CD8-positive, alpha-beta memory T cell (primary cell): ENCODE results near the gene AKR7A2. TPM values are rescaled to one million over a fixed set of nuclear protein-coding genes. Genes with fewer than 3 reads are reported as not detected.

ENCODE experiments used
- CTCF ChIA-PET: fragments of 350-600 bp; sonication (Branson Sonifier 250); formaldehyde crosslinking; loops from one replicate; lab custom pipeline; 2021; ENCODE audit warnings: antibody characterized with exemption; lab: Charles Lee
- POLR2A ChIA-PET: fragments of 350-600 bp; sonication (Branson Sonifier 250); formaldehyde crosslinking; loops from one replicate; lab custom pipeline; 2021; ENCODE audit warnings: antibody characterized with exemption; lab: Charles Lee
- DNase-seq, 5 donors: peaks; one replicate each; pipeline versions ENCODE4 v3.0.0 to v3.0.0-alpha.2; 2020 to 2022; ENCODE audit warnings: mixed read lengths in 1 of 5
- H3K27ac ChIP-seq: one replicate; pipeline ENCODE4 v1.7.0; 2013; ENCODE audit warnings: low read depth, mild to moderate bottlenecking, low read length, moderate library complexity
- H3K27me3 ChIP-seq: 2 replicates; pipeline ENCODE4 v1.7.0; 2013; ENCODE audit warnings: low read length, mild to moderate bottlenecking; ENCODE audit not compliant: insufficient read depth, poor library complexity, severe bottlenecking
- H3K36me3 ChIP-seq: 2 replicates; pipeline ENCODE4 v1.7.0; 2013; ENCODE audit warnings: mild to moderate bottlenecking, low read length, moderate library complexity; ENCODE audit not compliant: insufficient read depth
- H3K4me1 ChIP-seq: 2 replicates; pipeline ENCODE4 v1.7.0; 2013; ENCODE audit warnings: mild to moderate bottlenecking, low read length, moderate library complexity; ENCODE audit not compliant: insufficient read depth
- H3K4me3 ChIP-seq: 2 replicates; pipeline ENCODE4 v1.7.0; 2013; ENCODE audit warnings: mild to moderate bottlenecking, low read length
- H3K9me3 ChIP-seq: 2 replicates; pipeline ENCODE4 v1.7.0; 2013; ENCODE audit warnings: mild to moderate bottlenecking, low read length
- H3K27ac Mint-ChIP-seq, 8 donors: one replicate each; pipeline ENCODE4 v1.8.0; 2020 to 2021; ENCODE audit warnings: mixed read lengths in 8 of 8, mild to moderate bottlenecking in 6 of 8, inconsistent platforms in 3 of 8, moderate library complexity in 3 of 8
- H3K27me3 Mint-ChIP-seq, 2 donors: one replicate each; pipeline ENCODE4 v1.8.0; 2020 to 2021; ENCODE audit warnings: mixed read lengths in 2 of 2, mild to moderate bottlenecking in 1 of 2, moderate library complexity in 1 of 2
- H3K36me3 Mint-ChIP-seq, 3 donors: one replicate each; pipeline ENCODE4 v1.8.0; 2020 to 2021; ENCODE audit warnings: mixed read lengths in 3 of 3, inconsistent platforms in 1 of 3, mild to moderate bottlenecking in 1 of 3
- H3K4me1 Mint-ChIP-seq, 3 donors: one replicate each; pipeline ENCODE4 v1.8.0; 2020 to 2021; ENCODE audit warnings: mixed read lengths in 3 of 3, inconsistent platforms in 1 of 3, mild to moderate bottlenecking in 1 of 3
- H3K4me3 Mint-ChIP-seq, 7 donors: one replicate each; pipeline ENCODE4 v1.8.0; 2020 to 2021; ENCODE audit warnings: mixed read lengths in 7 of 7, mild to moderate bottlenecking in 6 of 7, moderate library complexity in 4 of 7, inconsistent platforms in 2 of 7
- H3K9me3 Mint-ChIP-seq, 5 donors: one replicate each; pipeline ENCODE4 v1.8.0; 2020 to 2022; ENCODE audit warnings: mixed read lengths in 5 of 5, mild to moderate bottlenecking in 3 of 5, moderate library complexity in 2 of 5, inconsistent platforms in 1 of 5
- polyA plus RNA-seq: library from polyadenylated mRNA; unstranded; fragments of 300-500 nt; fragmentation: Illumina TruSeq; gene quantifications from one replicate; pipeline ENCODE4 v1.2.3, GENCODE V29; 2021
- total RNA-seq, 2 experiments: library from RNA; stranded (reverse); gene quantifications; one replicate each; pipeline ENCODE4 v1.2.3, GENCODE V29; 2021

Gene AKR7A2
- total and polyA plus RNA-seq, 3 experiments from 2014 or later, result 36.4 to 102 (median 38.3) TPM

GRCh38 chr1:19347533-19348172, 35.7 kb upstream of the AKR7A2 start:
- Histone ChIP-seq H3K27ac (no peak overlapping the region), H3K27me3 (no peaks in the 10 kb centered on the region), H3K4me1 (no peaks in the 10 kb centered on the region), H3K4me3 (no peak overlapping the region), H3K9me3 (no peaks in the 10 kb centered on the region), H3K36me3 (peaks cover 48% of the 10 kb centered on the region)
- ChIA-PET POLR2A (no interaction called here), CTCF (interaction anchor here (2.8 kb wide), 1 partner anchor 234 kb away, joined by 6 read pairs; no protein-coding TSS in a partner anchor)
- DNase-seq, result no peak
- Mint-ChIP-seq H3K27ac (peak overlapping the region in 2 of 8 donors; percentile 3 to 68), H3K9me3 (no peaks in the 10 kb centered on the region), H3K36me3 (peaks cover 0 to 87% (median 5%) of the 10 kb centered on the region in 3 donors), H3K27me3 (peaks cover 0 to 1% of the 10 kb centered on the region in 2 donors), H3K4me3 (no peak overlapping the region), H3K4me1 (peaks cover under 1 to 7% (median 3%) of the 10 kb centered on the region in 3 donors)

- Mint-ChIP-seq H3K27me3 (peaks cover 0 to 1% of the 10 kb centered on the region in 2 donors), H3K36me3 (peaks cover 0 to 87% (median 4%) of the 10 kb centered on the region in 3 donors), H3K27ac (peak overlapping the region in 2 of 8 donors; percentile 25 to 66), H3K4me1 (peaks cover 2 to 19% (median 5%) of the 10 kb centered on the region in 3 donors), H3K9me3 (no peaks in the 10 kb centered on the region), H3K4me3 (no peak overlapping the region)
- no peaks in the 10 kb centered on the region for H3K4me1 ChIP-seq
- H3K4me3 ChIP-seq, result no peak overlapping the region
- no peaks in the 10 kb centered on the region for H3K9me3 ChIP-seq
- ChIA-PET POLR2A (interaction anchor here (0.6 kb wide), 1 partner anchor 251 kb away, joined by 6 read pairs; a partner anchor contains a TSS), CTCF (interaction anchor here (1.0 to 1.8 kb wide), 3 partner anchors 140 to 308 kb away, joined by 3 to 6 read pairs (median 3); no protein-coding TSS in a partner anchor)
- H3K27me3 ChIP-seq, result no peaks in the 10 kb centered on the region
- no peak overlapping the region for H3K27ac ChIP-seq
- peaks cover 39% of the 10 kb centered on the region for H3K36me3 ChIP-seq
- no peak for DNase-seq
Observed at GRCh38 chr1:19346026-19346425, 34.1 kb upstream of the AKR7A2 start.

- Mint-ChIP-seq H3K4me1 (peaks cover 2 to 19% (median 5%) of the 10 kb centered on the region in 3 donors), H3K4me3 (no peak overlapping the region), H3K27ac (no peak overlapping the region), H3K9me3 (no peaks in the 10 kb centered on the region), H3K36me3 (peaks cover 0 to 89% (median 7%) of the 10 kb centered on the region in 3 donors), H3K27me3 (peaks cover 0 to 1% of the 10 kb centered on the region in 2 donors)
- Histone ChIP-seq H3K27me3 (no peaks in the 10 kb centered on the region), H3K27ac (no peak overlapping the region), H3K4me3 (no peak overlapping the region), H3K9me3 (no peaks in the 10 kb centered on the region), H3K36me3 (peaks cover 45% of the 10 kb centered on the region), H3K4me1 (no peaks in the 10 kb centered on the region)
- CTCF ChIA-PET, result interaction anchor here (0.9 to 2.2 kb wide), 4 partner anchors 141 to 307 kb away, joined by 3 to 11 read pairs (median 4); no protein-coding TSS in a partner anchor
- DNase-seq, result no peak
- POLR2A ChIA-PET, result no interaction called here
Observed at GRCh38 chr1:19345391-19345790, 33.4 kb upstream of the AKR7A2 start.

GRCh38 chr1:19344831-19345230, 32.9 kb upstream of the AKR7A2 start:
- Mint-ChIP-seq H3K4me1 (peaks cover 2 to 19% (median 5%) of the 10 kb centered on the region in 3 donors), H3K36me3 (peaks cover 0 to 89% (median 8%) of the 10 kb centered on the region in 3 donors), H3K27ac (no peak overlapping the region), H3K27me3 (peaks cover 0 to 1% of the 10 kb centered on the region in 2 donors), H3K9me3 (no peaks in the 10 kb centered on the region), H3K4me3 (no peak overlapping the region)
- CTCF ChIA-PET, result interaction anchor here (0.6 to 4.0 kb wide), 9 partner anchors 11 to 315 kb away, joined by 3 to 23 read pairs (median 4); no protein-coding TSS in a partner anchor
- Histone ChIP-seq H3K27ac (no peak overlapping the region), H3K4me1 (no peaks in the 10 kb centered on the region), H3K9me3 (no peaks in the 10 kb centered on the region), H3K4me3 (no peak overlapping the region), H3K27me3 (no peaks in the 10 kb centered on the region), H3K36me3 (peaks cover 44% of the 10 kb centered on the region)
- POLR2A ChIA-PET, result no interaction called here
- DNase-seq, result no peak

- peaks cover 0 to 89% (median 8%) of the 10 kb centered on the region in 3 donors for H3K36me3 Mint-ChIP-seq
- DNase-seq, result peak; percentile 11 to 57 (median 24)
- H3K27ac Mint-ChIP-seq, result peak overlapping the region in 3 of 8 donors; percentile 14 to 90 (median 61)
- Histone ChIP-seq H3K4me3 (no peak overlapping the region), H3K27me3 (no peaks in the 10 kb centered on the region), H3K9me3 (no peaks in the 10 kb centered on the region), H3K4me1 (no peaks in the 10 kb centered on the region), H3K36me3 (peaks cover 44% of the 10 kb centered on the region), H3K27ac (no peak overlapping the region)
- H3K27me3 Mint-ChIP-seq, result peaks cover 0 to 1% of the 10 kb centered on the region in 2 donors
- ChIA-PET POLR2A (no interaction called here), CTCF (interaction anchor here (0.6 to 4.0 kb wide), 11 partner anchors 12 to 315 kb away, joined by 3 to 23 read pairs (median 4); partner anchors contain the start of genes AKR7A2 and SLC66A1)
- peak overlapping the region in 2 of 7 donors; percentile 28 to 43 for H3K4me3 Mint-ChIP-seq
- H3K9me3 Mint-ChIP-seq, result no peaks in the 10 kb centered on the region
- peaks cover 2 to 19% (median 5%) of the 10 kb centered on the region in 3 donors for H3K4me1 Mint-ChIP-seq
Observed at GRCh38 chr1:19344372-19344810, 32.4 kb upstream of the AKR7A2 start.

GRCh38 chr1:19343617-19344350, 31.8 kb upstream of the AKR7A2 start:
- peaks cover 0 to 88% (median 8%) of the 10 kb centered on the region in 3 donors for H3K36me3 Mint-ChIP-seq
- Histone ChIP-seq H3K4me1 (no peaks in the 10 kb centered on the region), H3K27me3 (no peaks in the 10 kb centered on the region), H3K36me3 (peaks cover 43% of the 10 kb centered on the region), H3K9me3 (no peaks in the 10 kb centered on the region), H3K27ac (no peak overlapping the region), H3K4me3 (no peak overlapping the region)
- ChIA-PET CTCF (interaction anchor here (0.7 to 4.0 kb wide), 9 partner anchors 12 to 316 kb away, joined by 3 to 23 read pairs (median 4); partner anchors contain the start of genes AKR7A2 and SLC66A1), POLR2A (no interaction called here)
- no peaks in the 10 kb centered on the region for H3K9me3 Mint-ChIP-seq
- H3K27me3 Mint-ChIP-seq, result peaks cover 0 to 1% of the 10 kb centered on the region in 2 donors
- peaks cover 2 to 19% (median 5%) of the 10 kb centered on the region in 3 donors for H3K4me1 Mint-ChIP-seq
- H3K4me3 Mint-ChIP-seq, result peak overlapping the region in 1 of 7 donors; percentile 28
- peak overlapping the region in 2 of 8 donors; percentile 14 to 61 for H3K27ac Mint-ChIP-seq
- DNase-seq, result no peak

GRCh38 chr1:19342894-19343616, 31.1 kb upstream of the AKR7A2 start:
- peaks cover 0 to 88% (median 8%) of the 10 kb centered on the region in 3 donors for H3K36me3 Mint-ChIP-seq
- POLR2A ChIA-PET, result no interaction called here
- peaks cover 43% of the 10 kb centered on the region for H3K36me3 ChIP-seq

More at GRCh38 chr1:19342894-19343616, 31.1 kb upstream of the AKR7A2 start:
- Histone ChIP-seq H3K4me1 (no peaks in the 10 kb centered on the region), H3K4me3 (no peak overlapping the region), H3K27ac (no peak overlapping the region), H3K9me3 (no peaks in the 10 kb centered on the region), H3K27me3 (no peaks in the 10 kb centered on the region)
- H3K4me3 Mint-ChIP-seq, result no peak overlapping the region
- no peak for DNase-seq
- H3K4me1 Mint-ChIP-seq, result peaks cover 2 to 19% (median 5%) of the 10 kb centered on the region in 3 donors
- H3K27ac Mint-ChIP-seq, result no peak overlapping the region
- H3K27me3 Mint-ChIP-seq, result peaks cover 0 to 1% of the 10 kb centered on the region in 2 donors
- no peaks in the 10 kb centered on the region for H3K9me3 Mint-ChIP-seq
- CTCF ChIA-PET, result interaction anchor here (1.3 to 4.0 kb wide), 2 partner anchors 240 to 308 kb away, joined by 5 to 23 read pairs; no protein-coding TSS in a partner anchor
